ENCODE results near the gene HBG2.
A peak's percentile ranks its signal among the peaks of the same experiment; 100 is the strongest.
"Not testable (repeated sequence)": the region's sequence is repeated elsewhere in the genome, so short reads cannot be mapped to it uniquely, and the experiment has no call there.

The HBG2 gene

DNA sequence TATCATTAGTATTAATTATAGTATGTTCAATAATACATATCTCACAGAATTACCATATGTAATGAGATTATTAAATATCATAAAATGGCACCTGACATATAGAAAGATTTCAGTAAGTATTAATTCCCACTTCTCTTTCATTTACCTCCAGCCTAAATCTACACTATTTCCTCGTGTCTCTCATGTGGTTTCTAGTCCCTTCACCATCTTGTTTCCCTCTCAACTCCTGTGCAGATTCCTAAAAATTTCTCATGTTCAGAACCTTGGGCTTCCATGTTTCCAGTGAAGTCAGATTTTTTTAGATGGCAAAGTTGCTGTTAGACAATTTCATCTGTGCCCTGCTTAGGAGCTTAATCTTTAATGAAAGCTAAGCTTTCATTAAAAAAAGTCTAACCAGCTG is 29.3 kb upstream of the HBG2 start:
- in situ Hi-C loops (cut with MboI; ENCODE audit: low pct_unique_long_range_greater_than_20kb, low sequenced_read_pairs), result no loop called here
- DNase-seq, result no peak

DNA sequence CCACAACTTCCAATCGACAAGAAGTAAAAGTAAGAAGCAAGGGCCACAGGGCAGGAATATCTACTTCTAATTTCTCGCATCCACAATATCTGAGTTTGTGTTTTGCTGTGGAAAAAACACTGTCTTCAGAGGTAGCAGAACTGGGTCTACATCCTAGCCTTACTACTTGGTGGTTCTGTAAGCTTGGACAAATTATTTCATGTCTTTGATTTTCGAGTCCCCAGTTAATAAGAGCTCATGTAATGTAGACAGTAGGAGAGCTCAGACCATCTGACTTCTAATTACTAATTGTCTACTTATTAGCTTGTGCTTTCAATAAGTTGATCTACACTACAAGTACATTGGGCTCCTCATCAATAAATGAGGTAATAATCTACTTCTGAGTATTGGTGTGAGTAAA is 28.5 kb upstream of the HBG2 start:
- DNase-seq, result no peak
- in situ Hi-C loops (cut with MboI; ENCODE audit: low pct_unique_long_range_greater_than_20kb, low sequenced_read_pairs), result no loop called here

DNA sequence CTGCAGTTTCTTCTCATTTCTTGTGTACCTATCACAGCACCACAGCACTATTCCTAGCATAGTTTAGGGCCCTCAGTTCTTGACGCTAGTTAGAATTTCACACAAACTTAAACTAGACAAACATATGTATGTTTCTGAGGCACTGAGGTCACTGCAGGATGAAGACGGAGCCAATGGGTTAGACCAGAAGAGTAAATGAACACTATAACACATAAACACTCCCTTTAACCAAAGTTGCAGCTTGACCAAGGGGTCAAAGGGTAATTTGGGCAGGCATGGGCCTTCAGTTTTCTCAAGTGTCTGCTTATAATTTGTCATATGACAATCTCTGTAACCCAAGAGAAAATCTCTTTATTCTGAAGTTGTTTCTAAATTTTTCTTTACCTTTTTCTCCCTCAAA is 28.0 kb upstream of the HBG2 start:
- DNase-seq, result no peak
- in situ Hi-C loops (cut with MboI; ENCODE audit: low pct_unique_long_range_greater_than_20kb, low sequenced_read_pairs), result no loop called here

DNA sequence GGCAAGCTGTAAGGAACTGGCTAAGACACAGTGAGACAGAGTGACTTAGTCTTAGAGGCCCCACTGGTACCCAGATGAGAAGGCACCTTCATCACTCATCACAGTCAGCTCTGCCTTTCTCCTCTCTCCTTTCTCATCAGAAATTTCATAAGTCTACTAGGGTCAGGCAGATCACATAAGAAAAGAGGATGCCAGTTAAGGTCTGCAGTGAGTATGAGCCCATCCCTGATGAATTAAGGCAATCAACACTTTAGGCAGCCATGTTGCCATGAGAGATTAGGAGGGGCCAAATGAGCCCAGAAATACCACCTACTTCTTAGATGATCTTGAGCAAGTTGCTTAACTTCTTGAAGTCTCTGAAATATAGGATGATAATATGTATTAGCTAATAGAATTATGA is 27.0 kb upstream of the HBG2 start:
- no peak for DNase-seq
- in situ Hi-C loops (cut with MboI; ENCODE audit: low pct_unique_long_range_greater_than_20kb, low sequenced_read_pairs), result no loop called here

DNA sequence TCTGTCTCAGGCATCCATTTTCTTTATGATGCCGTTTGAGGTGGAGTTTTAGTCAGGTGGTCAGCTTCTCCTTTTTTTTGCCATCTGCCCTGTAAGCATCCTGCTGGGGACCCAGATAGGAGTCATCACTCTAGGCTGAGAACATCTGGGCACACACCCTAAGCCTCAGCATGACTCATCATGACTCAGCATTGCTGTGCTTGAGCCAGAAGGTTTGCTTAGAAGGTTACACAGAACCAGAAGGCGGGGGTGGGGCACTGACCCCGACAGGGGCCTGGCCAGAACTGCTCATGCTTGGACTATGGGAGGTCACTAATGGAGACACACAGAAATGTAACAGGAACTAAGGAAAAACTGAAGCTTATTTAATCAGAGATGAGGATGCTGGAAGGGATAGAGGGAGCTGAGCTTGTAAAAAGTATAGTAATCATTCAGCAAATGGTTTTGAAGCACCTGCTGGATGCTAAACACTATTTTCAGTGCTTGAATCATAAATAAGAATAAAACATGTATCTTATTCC is 26.1 kb upstream of the HBG2 start:
- DNase-seq, result peak; percentile 72
- in situ Hi-C loops (cut with MboI; ENCODE audit: low pct_unique_long_range_greater_than_20kb, low sequenced_read_pairs), result no loop called here

DNA sequence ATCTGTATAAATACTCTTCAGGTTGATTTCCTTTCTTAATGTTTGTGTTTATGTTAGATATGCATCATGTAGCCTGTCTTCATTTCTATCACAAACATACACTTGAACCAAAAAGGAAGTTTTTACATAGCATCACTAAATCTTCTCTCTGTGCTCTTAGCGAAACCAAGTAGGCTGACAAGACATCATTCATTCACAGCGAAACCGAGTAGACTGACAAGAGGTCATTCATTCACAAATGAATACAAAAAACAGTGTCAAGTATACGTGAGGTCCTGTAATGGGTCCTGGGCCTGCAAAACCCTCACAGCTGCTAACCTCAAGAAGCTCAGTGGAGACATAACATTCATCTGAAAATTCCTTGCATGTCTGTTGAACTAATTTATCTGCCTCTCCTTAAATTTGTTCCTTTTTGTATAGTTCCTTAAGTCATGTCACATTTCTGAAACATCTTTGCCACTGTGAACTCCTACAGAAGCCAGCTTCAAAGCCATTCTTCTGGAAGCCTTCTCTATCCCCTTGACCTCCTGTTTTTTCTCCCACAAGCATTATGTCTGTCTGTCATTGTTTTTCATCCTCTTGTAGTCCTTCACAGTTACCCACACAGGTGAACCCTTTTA is 25.0 kb upstream of the HBG2 start:
- in situ Hi-C loops (cut with MboI; ENCODE audit: low pct_unique_long_range_greater_than_20kb, low sequenced_read_pairs), result no loop called here
- DNase-seq, result no peak

DNA sequence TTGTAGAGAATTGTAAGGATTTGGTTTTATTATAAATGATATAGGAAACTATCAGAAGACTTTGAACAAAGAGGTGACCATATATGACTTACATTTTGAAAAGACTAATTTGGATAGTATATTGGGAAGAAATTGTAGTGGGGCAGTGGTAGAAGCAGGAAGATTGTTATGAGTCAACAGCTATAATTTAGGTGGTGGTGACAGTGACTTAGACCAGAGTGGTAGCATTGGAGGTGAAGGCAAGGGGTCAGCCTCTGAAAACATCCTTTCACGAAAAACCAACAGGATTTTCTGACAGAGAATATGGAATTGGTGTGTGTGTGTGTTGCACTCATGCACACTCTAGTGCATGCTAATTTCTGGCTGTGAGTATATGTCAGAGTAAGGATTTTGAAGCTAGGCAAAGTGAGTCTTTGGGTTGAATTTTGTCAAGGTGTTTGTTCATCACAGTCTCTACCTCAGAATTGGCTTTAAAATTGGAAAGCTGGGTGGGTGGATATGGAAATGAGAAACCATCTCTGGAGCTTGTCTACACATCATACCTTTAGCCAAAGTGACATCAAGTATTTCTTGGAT is 23.3 kb upstream of the HBG2 start:
- in situ Hi-C loops (cut with MboI; ENCODE audit: low pct_unique_long_range_greater_than_20kb, low sequenced_read_pairs), result no loop called here
- no peak for DNase-seq

DNA sequence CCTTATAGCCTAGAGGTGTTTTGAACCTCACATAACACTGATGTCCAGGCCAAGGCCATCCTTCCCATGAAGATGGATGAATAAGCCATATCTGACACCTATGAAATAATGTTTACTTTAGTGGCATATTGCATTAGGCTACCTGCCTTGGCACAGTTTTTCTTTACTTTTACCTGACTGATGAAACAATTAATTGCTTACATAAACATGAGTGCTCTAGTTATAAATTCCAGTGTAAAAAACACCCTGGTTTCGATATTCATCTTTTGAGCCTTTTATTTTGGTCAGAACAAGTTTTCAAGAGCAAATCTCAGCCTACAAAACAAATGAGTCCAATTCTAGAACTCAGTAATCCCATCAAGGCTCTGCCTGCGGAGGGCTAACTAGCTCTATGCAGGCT is 22.1 kb upstream of the HBG2 start:
- DNase-seq, result no peak
- in situ Hi-C loops (cut with MboI; ENCODE audit: low pct_unique_long_range_greater_than_20kb, low sequenced_read_pairs), result no loop called here

DNA sequence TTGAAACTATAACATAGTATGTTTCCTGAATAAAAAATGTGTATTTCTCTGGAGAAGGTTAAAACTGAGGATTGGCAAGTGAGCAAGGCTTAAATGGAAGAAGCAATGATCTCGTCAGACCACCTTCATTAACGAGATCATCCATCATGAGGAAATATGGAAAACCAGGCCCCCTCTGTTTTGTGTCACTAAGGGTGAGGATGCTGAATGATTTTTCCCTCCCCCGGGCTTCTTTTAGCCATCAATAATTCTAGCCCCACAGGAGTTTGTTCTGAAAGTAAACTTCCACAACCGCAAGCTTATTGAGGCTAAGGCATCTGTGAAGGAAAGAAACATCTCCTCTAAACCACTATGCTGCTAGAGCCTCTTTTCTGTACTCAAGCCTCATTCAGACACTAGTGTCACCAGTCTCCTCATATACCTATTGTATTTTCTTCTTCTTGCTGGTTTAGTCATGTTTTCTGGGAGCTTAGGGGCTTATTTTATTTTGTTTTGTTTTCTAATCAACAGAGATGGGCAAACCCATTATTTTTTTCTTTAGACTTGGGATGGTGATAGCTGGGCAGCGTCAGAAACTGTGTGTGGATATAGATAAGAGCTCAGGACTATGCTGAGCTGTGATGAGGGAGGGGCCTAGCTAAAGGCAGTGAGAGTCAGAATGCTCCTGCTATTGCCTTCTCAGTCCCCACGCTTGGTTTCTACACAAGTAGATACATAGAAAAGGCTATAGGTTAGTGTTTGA is 21.0 kb upstream of the HBG2 start:
- in situ Hi-C loops (cut with MboI; ENCODE audit: low pct_unique_long_range_greater_than_20kb, low sequenced_read_pairs), result no loop called here

DNA sequence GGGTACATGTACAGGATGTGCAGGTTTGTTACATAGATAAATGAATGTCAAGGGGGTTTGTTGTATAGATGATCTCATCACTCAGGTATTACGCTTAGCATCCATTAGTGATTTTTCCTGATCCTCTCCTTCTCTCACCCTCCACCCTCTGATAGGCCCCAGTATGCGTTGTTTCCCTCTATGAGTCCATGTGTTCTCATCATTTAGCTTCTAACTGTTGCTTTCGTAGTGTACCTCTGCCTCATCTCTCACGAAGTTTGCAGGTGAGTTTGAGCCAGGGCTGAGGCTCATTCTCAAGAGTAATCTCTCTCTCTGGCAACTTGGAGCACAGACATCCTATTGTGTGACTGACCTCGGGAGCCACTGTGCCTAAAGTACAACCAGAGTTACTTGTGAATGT is 19.8 kb upstream of the HBG2 start:
- DNase-seq, result no peak
- in situ Hi-C loops (cut with MboI; ENCODE audit: low pct_unique_long_range_greater_than_20kb, low sequenced_read_pairs), result no loop called here

More for the DNA sequence above, 21.0 kb upstream of the HBG2 start:
- no peak for DNase-seq

DNA sequence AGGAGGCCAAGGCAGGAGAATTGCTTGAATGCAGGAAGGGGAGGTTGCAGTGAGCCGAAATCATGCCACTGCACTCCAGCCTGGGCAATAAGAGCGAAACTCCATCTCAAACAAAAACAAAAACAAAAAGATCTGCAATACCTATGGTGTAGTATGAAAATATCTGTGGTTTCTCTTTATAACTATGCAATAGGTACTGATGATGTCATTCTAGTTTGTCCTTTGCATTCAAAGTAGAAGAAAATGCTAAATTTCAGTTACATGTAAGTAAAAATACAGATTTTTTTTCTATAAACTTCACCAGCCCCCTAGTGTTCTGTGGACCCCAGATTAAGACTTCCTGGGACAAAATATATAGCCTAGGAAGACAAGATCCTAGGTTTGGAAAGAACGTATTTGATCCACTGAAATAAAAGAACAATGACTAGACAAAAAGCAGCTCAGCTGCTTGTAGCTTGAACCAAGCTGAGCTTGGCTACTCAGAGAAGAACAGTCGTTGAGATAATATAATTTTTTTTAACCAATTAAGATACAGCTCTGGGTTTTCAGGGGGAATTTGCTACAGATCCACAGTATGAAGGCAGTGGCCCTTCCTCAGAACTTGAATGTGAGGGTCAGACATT is 17.9 kb upstream of the HBG2 start:
- DNase-seq, result no peak
- in situ Hi-C loops (cut with MboI; ENCODE audit: low pct_unique_long_range_greater_than_20kb, low sequenced_read_pairs), result no loop called here

DNA sequence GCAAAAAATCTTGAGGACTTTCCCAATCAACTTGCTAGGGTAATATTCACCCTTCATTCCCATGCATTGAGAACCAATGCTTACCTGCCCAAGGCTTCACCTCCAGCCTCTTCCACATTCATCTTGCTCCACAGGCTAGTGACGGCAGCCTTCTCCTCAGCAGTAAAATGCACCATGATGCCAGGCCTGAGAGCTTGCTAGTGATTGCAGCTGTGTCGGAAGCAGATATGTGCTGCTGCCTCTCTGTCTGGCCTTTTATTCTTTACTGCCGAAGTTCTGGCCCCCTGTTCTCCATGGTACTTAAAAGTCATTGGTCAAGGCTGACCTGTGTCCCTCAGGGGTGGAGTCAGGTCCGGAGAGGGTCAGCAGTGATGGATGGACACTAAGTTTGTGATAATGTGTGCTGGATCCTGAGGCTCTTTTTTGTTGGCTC is 15.2 kb upstream of the HBG2 start, which contains the start of gene HBE1:
Gene HBE1 (minus strand): TSS at position 231 of the 433 bp plus-strand sequence. CDS start 55 bp downstream, at position 176.
- no peak for DNase-seq
- in situ Hi-C loops (cut with MboI; ENCODE audit: low pct_unique_long_range_greater_than_20kb, low sequenced_read_pairs), result no loop called here

DNA sequence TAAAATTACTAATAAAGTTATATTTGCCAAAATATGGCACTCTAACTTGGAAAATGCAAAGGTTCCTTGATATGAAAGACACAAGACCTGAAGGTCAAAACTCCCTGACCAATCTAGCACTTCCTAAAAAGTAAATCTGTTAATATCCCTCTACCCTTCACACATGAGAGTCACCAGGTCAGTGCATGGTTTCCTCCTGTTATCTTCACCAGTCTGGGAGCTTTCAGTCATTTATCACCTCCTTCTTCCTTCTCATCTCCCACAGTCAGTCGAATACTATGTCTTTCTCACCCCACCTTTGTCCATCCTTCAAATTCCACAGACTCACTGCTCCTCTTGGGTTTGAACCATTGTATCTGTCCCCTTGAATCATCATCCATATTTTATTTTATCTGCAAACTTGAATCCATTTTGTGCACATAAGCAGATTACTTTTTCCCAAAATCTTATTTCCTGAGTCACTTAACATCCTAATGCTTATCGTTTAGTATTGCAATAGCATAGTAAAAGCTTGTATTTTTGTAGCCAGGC is 12.5 kb upstream of the HBG2 start:
- no peak for DNase-seq
- in situ Hi-C loops (cut with MboI; ENCODE audit: low pct_unique_long_range_greater_than_20kb, low sequenced_read_pairs), result no loop called here

DNA sequence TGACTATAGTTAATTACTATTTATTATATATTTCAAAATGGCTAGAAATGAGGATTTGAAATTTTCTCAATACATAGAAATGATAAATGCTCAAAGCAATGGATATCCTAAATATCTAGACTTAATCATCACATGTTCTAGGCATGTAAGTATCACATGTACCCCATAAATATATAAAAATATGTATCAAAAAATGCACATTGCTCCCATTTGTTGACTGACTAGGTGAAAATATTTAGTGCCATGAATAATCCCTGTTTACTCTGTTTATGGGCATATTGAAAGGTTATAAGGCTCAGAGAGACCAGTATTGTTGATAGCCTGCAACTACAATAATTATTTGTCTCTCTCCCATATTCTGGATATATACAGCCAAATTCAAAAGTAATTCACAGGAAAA is 12.0 kb upstream of the HBG2 start:
- in situ Hi-C loops (cut with MboI; ENCODE audit: low pct_unique_long_range_greater_than_20kb, low sequenced_read_pairs), result no loop called here
- DNase-seq, result no peak

DNA sequence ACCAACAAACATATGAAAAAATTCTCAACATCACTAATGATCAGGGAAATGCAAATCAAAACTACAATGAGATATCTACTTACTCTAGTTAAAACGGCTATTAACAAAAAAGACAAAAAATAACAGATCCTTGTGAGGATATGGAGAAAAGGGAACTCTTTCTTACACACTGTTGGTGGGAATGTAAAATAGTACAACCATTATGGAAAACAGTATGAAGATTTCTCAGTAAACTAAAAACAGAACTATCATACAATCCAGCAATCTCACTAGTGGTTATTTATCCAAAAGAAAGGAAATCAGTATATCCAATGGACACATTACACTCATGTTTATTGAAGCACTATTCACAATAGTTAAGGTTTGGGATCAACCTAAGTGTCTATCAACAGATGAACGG is 11.3 kb upstream of the HBG2 start:
- in situ Hi-C loops (cut with MboI; ENCODE audit: low pct_unique_long_range_greater_than_20kb, low sequenced_read_pairs), result no loop called here
- no peak for DNase-seq

DNA sequence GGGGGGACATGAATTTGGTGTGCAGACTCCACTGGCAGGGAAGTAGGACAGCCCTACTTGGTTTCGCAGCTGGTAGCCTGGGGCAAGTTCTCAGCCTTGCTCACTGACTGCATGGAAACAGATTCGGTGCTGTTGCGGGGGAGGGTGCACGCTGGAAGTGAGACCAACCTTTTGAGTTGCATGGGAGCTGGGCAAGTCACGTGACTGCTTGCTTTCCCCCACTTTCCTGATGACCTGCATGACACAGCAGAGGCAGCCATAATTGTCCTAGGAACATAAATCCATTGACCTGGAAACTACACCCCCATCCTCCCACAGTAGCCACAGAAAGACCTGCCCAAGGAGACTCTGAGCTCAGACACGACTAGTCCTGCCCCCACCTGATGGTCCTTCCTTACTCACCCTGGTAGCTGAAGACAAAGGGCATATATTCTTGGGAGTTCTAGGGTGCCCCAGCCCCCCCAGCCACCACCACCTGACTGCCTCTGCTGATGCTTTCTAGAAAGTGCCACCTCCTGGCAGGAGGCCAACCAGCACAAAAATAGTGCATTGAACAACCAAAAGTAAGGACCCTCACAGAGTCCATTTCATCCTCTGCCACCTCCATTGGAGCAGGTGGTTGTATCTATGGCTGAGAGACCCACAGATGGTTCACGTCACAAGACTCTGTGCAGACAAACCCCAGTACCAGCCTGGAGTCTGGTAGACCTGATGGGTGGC is 4.1 kb upstream of the HBG2 start:
- no peak for DNase-seq
- in situ Hi-C loops (cut with MboI; ENCODE audit: low pct_unique_long_range_greater_than_20kb, low sequenced_read_pairs), result no loop called here

DNA sequence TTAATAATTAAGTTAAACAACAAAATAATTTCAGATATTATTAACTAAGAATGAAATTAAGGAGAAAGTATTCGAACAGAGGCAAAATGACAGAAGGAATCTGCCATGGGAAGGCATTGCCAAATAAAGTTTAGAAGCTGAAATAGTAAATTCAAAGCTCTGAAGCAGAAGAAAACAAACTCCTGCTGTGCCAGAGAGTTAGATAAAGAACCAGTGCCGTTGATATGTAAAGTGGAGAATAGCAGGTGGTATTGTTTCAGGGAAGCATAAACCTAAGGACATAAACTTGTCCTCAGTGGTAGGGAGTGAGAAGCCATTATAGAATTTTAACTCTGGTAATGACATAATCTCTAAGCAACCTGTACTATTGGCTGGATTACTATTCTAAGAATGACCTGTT is 2.7 kb upstream of the HBG2 start:
- in situ Hi-C loops (cut with MboI; ENCODE audit: low pct_unique_long_range_greater_than_20kb, low sequenced_read_pairs), result no loop called here
- no peak for DNase-seq

DNA sequence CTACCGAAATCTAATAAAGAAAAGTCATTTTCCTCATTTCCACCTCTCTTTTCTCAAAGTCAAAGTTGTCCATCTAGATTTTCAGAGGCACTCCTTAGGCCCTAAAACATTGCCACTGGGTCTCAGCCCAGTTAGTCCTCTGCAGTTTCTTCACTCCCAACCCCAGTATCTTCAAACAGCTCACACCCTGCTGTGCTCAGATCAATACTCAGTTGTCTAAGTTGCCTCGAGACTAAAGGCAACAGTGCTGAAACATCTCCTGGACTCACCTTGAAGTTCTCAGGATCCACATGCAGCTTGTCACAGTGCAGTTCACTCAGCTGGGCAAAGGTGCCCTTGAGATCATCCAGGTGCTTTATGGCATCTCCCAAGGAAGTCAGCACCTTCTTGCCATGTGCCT is 558 bp downstream of the HBG2 start:
- not testable (repeated sequence) for DNase-seq

DNA sequence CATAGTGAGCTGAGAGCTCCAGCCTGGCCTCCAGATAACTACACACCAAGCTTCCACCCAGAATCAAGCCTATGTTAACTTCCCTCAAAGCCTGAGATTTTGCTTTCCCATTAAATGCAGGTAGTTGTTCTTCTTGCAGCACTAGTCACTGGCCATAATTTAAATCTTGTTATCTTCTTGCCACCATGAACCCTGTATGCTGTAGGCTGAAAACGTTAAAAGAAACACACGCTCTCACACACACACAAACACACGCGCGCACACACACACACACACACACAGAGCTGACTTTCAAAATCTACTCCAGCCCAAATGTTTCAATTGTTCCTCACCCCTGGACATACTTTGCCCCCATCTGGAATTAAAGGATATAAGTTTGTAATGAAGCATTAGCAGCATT is 1.1 kb downstream of the HBG2 start:
- in situ Hi-C loops (cut with MboI; ENCODE audit: low pct_unique_long_range_greater_than_20kb, low sequenced_read_pairs), result not testable (repeated sequence)

More for the DNA sequence above, 558 bp downstream of the HBG2 start:
- in situ Hi-C loops (cut with MboI; ENCODE audit: low pct_unique_long_range_greater_than_20kb, low sequenced_read_pairs), result not testable (repeated sequence)

More for the DNA sequence above, 1.1 kb downstream of the HBG2 start:
- DNase-seq, result not testable (repeated sequence)
